ENCODE results near the gene OGFOD3. TPM values are rescaled to one million over a fixed set of nuclear protein-coding genes. Genes with fewer than 3 reads are reported as not detected.

The OGFOD3 gene
- polyA plus RNA-seq, 2 of the 4 experiments (the other 2 are of a cell fraction) = 15.2 to 19.8 TPM

DNA sequence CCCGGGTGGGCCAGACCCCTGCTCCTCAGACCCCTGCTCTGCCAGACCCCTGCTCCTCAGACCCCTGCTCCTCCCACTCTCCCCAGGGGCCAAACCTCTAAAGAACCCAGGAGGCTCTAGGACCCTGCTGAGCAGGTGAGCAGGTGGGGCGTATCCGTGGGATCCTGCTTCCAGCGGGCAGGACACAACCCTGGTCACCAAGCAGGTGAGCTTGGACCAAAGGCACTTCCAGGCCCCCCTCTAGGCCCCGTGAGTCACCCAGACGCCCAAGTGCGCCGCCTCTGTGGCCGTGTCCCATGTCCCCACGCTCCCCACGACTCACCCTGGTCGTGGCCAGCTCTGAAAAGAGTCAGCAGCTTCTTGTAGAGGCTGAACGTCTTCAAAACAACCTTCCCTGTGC, 27.2 kb upstream of the OGFOD3 start:
- Histone ChIP-seq H3K27ac (no peak overlapping the region), H3K4me2 (no peak overlapping the region), H3K9me3 (no peaks in the 10 kb centered on the region), H3K4me3 (no peak overlapping the region), H3K4me1 (peaks cover 8% of the 10 kb centered on the region; the same call in 1 of the 3 replicates)
- ATAC-seq (no peak), DNase-seq (ENCODE audit: low read depth in 1 of 2, low spot score in 1 of 2) (no peak), FAIRE-seq (no peak)
- TF ChIP-seq EP300 (IDR thresholded peaks at IDR 0.05) = no peak
- TF ChIP-seq HOXB5 (CRISPR knock-in tag; IDR thresholded peaks at IDR 0.05) = no peak
- TF ChIP-seq MYC (IDR thresholded peaks at IDR 0.05; ENCODE audit: borderline replicate concordance, low read length) = no peak
- no peak for TF ChIP-seq FOSB (CRISPR knock-in tag; IDR thresholded peaks at IDR 0.05)
- ChIA-PET CTCF (interaction anchor here (0.7 to 1.9 kb wide), 4 partner anchors 10 to 83 kb away, joined by 3 to 8 read pairs (median 4); no protein-coding TSS in a partner anchor), POLR2A (no interaction called here)
- WGBS (ENCODE audit: missing lambda C conversion rate) = 85% methylated on average over 13 of the region's 13 CpGs

DNA sequence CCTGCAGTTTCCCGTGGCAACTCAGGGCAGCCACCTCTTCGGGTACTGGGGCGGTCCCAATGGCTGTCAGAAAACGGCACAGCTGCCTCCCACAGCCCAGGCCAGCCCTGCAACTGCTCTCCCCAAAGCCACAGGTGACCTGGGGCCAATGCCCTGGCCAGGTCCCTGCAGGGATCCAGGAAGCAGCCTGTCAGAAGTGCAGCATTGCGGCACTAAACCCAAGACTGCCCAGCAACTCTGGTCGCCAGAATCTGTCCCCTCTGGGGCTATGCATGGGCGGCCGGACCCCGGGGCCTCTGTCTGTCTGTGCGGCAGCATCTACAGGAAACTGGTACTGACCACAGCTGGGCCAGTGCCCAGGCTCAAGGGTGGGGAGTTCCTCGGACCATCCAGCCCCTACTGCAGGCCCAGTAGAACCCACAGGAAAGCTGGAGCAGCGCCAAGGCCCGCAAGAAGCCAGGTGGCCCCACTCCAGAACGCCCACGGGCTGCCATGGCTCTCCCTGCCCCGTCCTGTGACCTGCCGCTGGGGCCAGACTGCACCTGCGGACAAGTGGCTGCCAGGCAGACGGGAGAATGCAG, 26.6 kb upstream of the OGFOD3 start:
- ChIA-PET POLR2A (no interaction called here), CTCF (interaction anchor here (1.4 to 1.9 kb wide), 2 partner anchors 10 to 31 kb away, joined by 3 to 8 read pairs; no protein-coding TSS in a partner anchor)
- Histone ChIP-seq H3K4me2 (no peak overlapping the region), H3K4me3 (no peak overlapping the region), H3K9me3 (no peaks in the 10 kb centered on the region), H3K4me1 (peaks cover 8% of the 10 kb centered on the region; the same call in 1 of the 3 replicates), H3K27ac (no peak overlapping the region)
- FAIRE-seq = no peak
- no peak for DNase-seq (ENCODE audit: low read depth in 1 of 2, low spot score in 1 of 2)
- ATAC-seq = no peak; a peak in 1 of 6 replicates
- no peak for TF ChIP-seq MAZ (IDR thresholded peaks at IDR 0.05; ENCODE audit: borderline replicate concordance, low read depth, low read length)
- no peak for TF ChIP-seq ZC3H11A (IDR thresholded peaks at IDR 0.05)
- no peak for TF ChIP-seq EHF (CRISPR knock-in tag; IDR thresholded peaks at IDR 0.05)
- TF ChIP-seq RNF2 (IDR thresholded peaks at IDR 0.05; ENCODE audit: borderline replicate concordance, low read depth) = no peak
- TF ChIP-seq EHMT2 (IDR thresholded peaks at IDR 0.05; ENCODE audit: low read depth) = no peak
- TF ChIP-seq, protein P1, sequence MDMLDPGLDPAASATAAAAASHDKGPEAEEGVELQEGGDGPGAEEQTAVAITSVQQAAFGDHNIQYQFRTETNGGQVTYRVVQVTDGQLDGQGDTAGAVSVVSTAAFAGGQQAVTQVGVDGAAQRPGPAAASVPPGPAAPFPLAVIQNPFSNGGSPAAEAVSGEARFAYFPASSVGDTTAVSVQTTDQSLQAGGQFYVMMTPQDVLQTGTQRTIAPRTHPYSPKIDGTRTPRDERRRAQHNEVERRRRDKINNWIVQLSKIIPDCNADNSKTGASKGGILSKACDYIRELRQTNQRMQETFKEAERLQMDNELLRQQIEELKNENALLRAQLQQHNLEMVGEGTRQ (IDR thresholded peaks at IDR 0.05) = no peak
- TF ChIP-seq, protein P2, sequence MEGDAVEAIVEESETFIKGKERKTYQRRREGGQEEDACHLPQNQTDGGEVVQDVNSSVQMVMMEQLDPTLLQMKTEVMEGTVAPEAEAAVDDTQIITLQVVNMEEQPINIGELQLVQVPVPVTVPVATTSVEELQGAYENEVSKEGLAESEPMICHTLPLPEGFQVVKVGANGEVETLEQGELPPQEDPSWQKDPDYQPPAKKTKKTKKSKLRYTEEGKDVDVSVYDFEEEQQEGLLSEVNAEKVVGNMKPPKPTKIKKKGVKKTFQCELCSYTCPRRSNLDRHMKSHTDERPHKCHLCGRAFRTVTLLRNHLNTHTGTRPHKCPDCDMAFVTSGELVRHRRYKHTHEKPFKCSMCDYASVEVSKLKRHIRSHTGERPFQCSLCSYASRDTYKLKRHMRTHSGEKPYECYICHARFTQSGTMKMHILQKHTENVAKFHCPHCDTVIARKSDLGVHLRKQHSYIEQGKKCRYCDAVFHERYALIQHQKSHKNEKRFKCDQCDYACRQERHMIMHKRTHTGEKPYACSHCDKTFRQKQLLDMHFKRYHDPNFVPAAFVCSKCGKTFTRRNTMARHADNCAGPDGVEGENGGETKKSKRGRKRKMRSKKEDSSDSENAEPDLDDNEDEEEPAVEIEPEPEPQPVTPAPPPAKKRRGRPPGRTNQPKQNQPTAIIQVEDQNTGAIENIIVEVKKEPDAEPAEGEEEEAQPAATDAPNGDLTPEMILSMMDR (IDR thresholded peaks at IDR 0.05) = no peak
- TF ChIP-seq EP300 (IDR thresholded peaks at IDR 0.05) = no peak
- TF ChIP-seq RCOR1 (IDR thresholded peaks at IDR 0.05; ENCODE audit: low read depth, low read length) = no peak
- WGBS (ENCODE audit: missing lambda C conversion rate) = 87% methylated on average over 18 of the region's 19 CpGs

DNA sequence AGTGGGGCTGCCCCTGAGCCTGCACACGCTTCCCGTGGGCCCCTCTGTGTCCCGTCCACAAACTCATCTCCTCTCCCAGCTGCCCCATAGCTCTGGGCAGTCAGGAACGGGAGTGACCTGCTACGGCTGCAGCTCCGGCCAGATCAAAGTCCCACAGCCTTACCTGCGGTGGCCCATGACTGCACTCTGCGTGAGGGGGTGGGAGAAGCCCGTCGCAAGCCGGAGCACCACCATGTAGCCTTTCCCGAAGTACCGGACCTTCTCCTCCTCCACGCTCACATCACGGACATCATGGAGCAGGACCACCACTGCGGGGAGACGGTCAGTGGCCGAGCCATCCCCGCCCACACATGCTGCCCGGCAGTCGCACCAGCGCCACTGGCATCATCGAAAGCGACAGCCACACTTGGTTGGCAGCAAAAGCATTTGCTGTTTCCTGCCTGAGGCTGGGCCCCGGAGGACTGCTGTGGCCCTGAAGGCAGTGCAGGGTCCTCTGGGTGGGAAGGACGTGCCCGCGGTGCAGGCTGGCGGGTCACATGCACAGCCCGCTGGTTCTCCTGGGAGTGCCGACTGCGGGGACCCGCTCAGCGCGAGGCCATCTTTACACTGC, 26.0 kb upstream of the OGFOD3 start:
- DNase-seq (ENCODE audit: low read depth in 1 of 2, low spot score in 1 of 2) = no peak
- peaks cover 3% of the 10 kb centered on the region; the same call in 1 of the 3 replicates for H3K4me1 ChIP-seq
- CTCF ChIA-PET = interaction anchor here (0.6 to 1.1 kb wide), 3 partner anchors 109 to 144 kb away, joined by 3 read pairs; no protein-coding TSS in a partner anchor
- H3K27ac ChIP-seq = no peak overlapping the region
- no peaks in the 10 kb centered on the region for H3K9me3 ChIP-seq
- FAIRE-seq = no peak
- POLR2A ChIA-PET = no interaction called here
- TF ChIP-seq KDM5A (IDR thresholded peaks at IDR 0.05) (no peak), RCOR1 (IDR thresholded peaks at IDR 0.05; ENCODE audit: low read depth, low read length) (no peak), FOSB (CRISPR knock-in tag; IDR thresholded peaks at IDR 0.05) (no peak), CBX8 (IDR thresholded peaks at IDR 0.05) (no peak), RNF2 (IDR thresholded peaks at IDR 0.05; ENCODE audit: borderline replicate concordance, low read depth) (no peak)
- TF ChIP-seq, protein P3, sequence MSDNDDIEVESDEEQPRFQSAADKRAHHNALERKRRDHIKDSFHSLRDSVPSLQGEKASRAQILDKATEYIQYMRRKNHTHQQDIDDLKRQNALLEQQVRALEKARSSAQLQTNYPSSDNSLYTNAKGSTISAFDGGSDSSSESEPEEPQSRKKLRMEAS (IDR thresholded peaks at IDR 0.05) = no peak
- ATAC-seq = no peak
- H3K4me2 ChIP-seq = no peak overlapping the region
- no peak overlapping the region for H3K4me3 ChIP-seq
- 94% methylated on average over 35 of the region's 35 CpGs for WGBS (ENCODE audit: missing lambda C conversion rate)
